WERI-Rb-1 (cell line): ENCODE measurements around the gene TTC7B.

Source experiments
- DNase-seq: peaks from one replicate; pipeline ENCODE4 v3.0.0-alpha.2; 2020
- H3K27ac ChIP-seq: fragments of 250-450 bp; sonication (Bioruptor Pico); 2 replicates; pipeline ENCODE4 v1.5.1; 2020; ENCODE audit warnings: mild to moderate bottlenecking, moderate library complexity
- H3K27me3 ChIP-seq: fragments of 250-450 bp; sonication (Bioruptor Pico); 2 replicates; pipeline ENCODE4 v1.5.1; 2021; ENCODE audit warnings: mild to moderate bottlenecking, low read depth, moderate library complexity; ENCODE audit not compliant: insufficient read depth, severe bottlenecking
- H3K36me3 ChIP-seq: fragments of 250-450 bp; sonication (Bioruptor Pico); 2 replicates; pipeline ENCODE4 v1.5.1; 2020; ENCODE audit warnings: mild to moderate bottlenecking, moderate library complexity
- H3K4me3 ChIP-seq: 2 replicates; pipeline ENCODE4 v1.5.1; 2011; ENCODE audit warnings: low read depth, mild to moderate bottlenecking, control low read depth, low read length
- H3K9me3 ChIP-seq: fragments of 250-450 bp; sonication (Bioruptor Pico); 2 replicates; pipeline ENCODE4 v1.5.1; 2021; ENCODE audit warnings: mild to moderate bottlenecking, moderate library complexity; ENCODE audit not compliant: severe bottlenecking
- CTCF ChIP-seq: IDR thresholded peaks from 2 replicates; pipeline ENCODE4 v1.5.1; 2011; ENCODE audit warnings: low read depth, mild to moderate bottlenecking, control low read depth, inconsistent platforms, low read length

The TTC7B gene

GRCh38 chr14:90675399-90675798 is 140.8 kb downstream of the TTC7B start:
- H3K27me3 ChIP-seq: no peaks in the 10 kb centered on the region
- H3K9me3 ChIP-seq: no peaks in the 10 kb centered on the region
- DNase-seq: no peak
- H3K36me3 ChIP-seq: peaks cover 83% of the 10 kb centered on the region
- no peak overlapping the region for H3K4me3 ChIP-seq
- H3K27ac ChIP-seq: no peak overlapping the region
- TF ChIP-seq CTCF: no peak

- H3K9me3 ChIP-seq: peaks cover 2% of the 10 kb centered on the region
- no peaks in the 10 kb centered on the region for H3K27me3 ChIP-seq
- no peak for DNase-seq
- H3K36me3 ChIP-seq: peaks cover 83% of the 10 kb centered on the region
- H3K27ac ChIP-seq: no peak overlapping the region
- H3K4me3 ChIP-seq: no peak overlapping the region
- TF ChIP-seq CTCF: no peak
These were observed 141.5 kb downstream of the TTC7B start for GRCh38 chr14:90674716-90675115.

- H3K9me3 ChIP-seq: peaks cover 3% of the 10 kb centered on the region
- peaks cover 81% of the 10 kb centered on the region for H3K36me3 ChIP-seq
- no peak overlapping the region for H3K27ac ChIP-seq
- no peaks in the 10 kb centered on the region for H3K27me3 ChIP-seq
- no peak for DNase-seq
- no peak overlapping the region for H3K4me3 ChIP-seq
- no peak for TF ChIP-seq CTCF
These were observed 142.1 kb downstream of the TTC7B start for GRCh38 chr14:90674043-90674670.

- H3K36me3 ChIP-seq: peaks cover 84% of the 10 kb centered on the region
- TF ChIP-seq CTCF: no peak
- no peaks in the 10 kb centered on the region for H3K27me3 ChIP-seq
- H3K4me3 ChIP-seq: no peak overlapping the region
- H3K27ac ChIP-seq: no peak overlapping the region
- peaks cover 3% of the 10 kb centered on the region for H3K9me3 ChIP-seq
- DNase-seq: no peak
These were observed 144.6 kb downstream of the TTC7B start for GRCh38 chr14:90671382-90672234.

GRCh38 chr14:90669731-90670130 is 146.5 kb downstream of the TTC7B start:
- H3K27me3 ChIP-seq: no peaks in the 10 kb centered on the region
- TF ChIP-seq CTCF: no peak
- H3K27ac ChIP-seq: no peak overlapping the region
- no peak for DNase-seq
- H3K4me3 ChIP-seq: no peak overlapping the region
- H3K9me3 ChIP-seq: peaks cover 3% of the 10 kb centered on the region
- peaks cover 65% of the 10 kb centered on the region for H3K36me3 ChIP-seq
